Neural cell (in vitro differentiated cells): Measurements from ENCODE around the gene TADA2B. TPM values are rescaled to one million over a fixed set of nuclear protein-coding genes. Genes with fewer than 3 reads are reported as not detected.

ENCODE experiments used
- H2AFZ ChIP-seq: fragments of 200-600, 300-800 bp; sonication (generic), shearing (Covaris generic); 2 replicates; pipeline ENCODE4 v1.6.0; 2014; ENCODE audit warnings: low read depth, mild to moderate bottlenecking, antibody characterized with exemption, low read length, moderate library complexity
- H3F3A ChIP-seq: fragments of 200-600 bp; shearing (Covaris generic); 2 replicates; pipeline ENCODE4 v1.6.1; 2016; ENCODE audit warnings: mild to moderate bottlenecking, moderate library complexity, mixed read lengths, antibody characterized with exemption, low read length; ENCODE audit not compliant: insufficient read depth, poor library complexity, severe bottlenecking
- H3K27ac ChIP-seq: fragments of 200-600, 300-800 bp; sonication (generic), shearing (Covaris generic); 2 replicates; pipeline ENCODE4 v1.5.1; 2014; ENCODE audit warnings: mild to moderate bottlenecking, low read length, moderate library complexity
- H3K27me3 ChIP-seq: fragments of 300-800, 200-600 bp; sonication (generic), shearing (Covaris generic); 2 replicates; pipeline ENCODE4 v1.6.0; 2014; ENCODE audit warnings: mild to moderate bottlenecking, low read depth, low read length, moderate library complexity; ENCODE audit not compliant: insufficient read depth
- H3K36me3 ChIP-seq: fragments of 300-800, 200-600 bp; sonication (generic), shearing (Covaris generic); 2 replicates; pipeline ENCODE4 v1.5.1; 2014; ENCODE audit warnings: mild to moderate bottlenecking, antibody characterized with exemption, low read length, moderate library complexity; ENCODE audit not compliant: insufficient read depth
- H3K4me2 ChIP-seq: fragments of 300-800, 200-600 bp; sonication (generic), shearing (Covaris generic); 2 replicates; pipeline ENCODE4 v1.6.0; 2014; ENCODE audit warnings: mild to moderate bottlenecking, low read length
- H3K4me3 ChIP-seq: fragments of 300-800, 200-600 bp; sonication (generic), shearing (Covaris generic); 2 replicates; pipeline ENCODE4 v1.5.1; 2014; ENCODE audit warnings: mild to moderate bottlenecking, low read length, moderate library complexity
- H3K79me2 ChIP-seq: fragments of 200-600 bp; shearing (Covaris generic); replicated peaks from 2 replicates; pipeline ENCODE4 v1.6.0; 2014; ENCODE audit warnings: mild to moderate bottlenecking, low read length, moderate library complexity; ENCODE audit not compliant: insufficient read depth
- H3K9ac ChIP-seq: fragments of 300-800, 200-600 bp; sonication (generic), shearing (Covaris generic); 2 replicates; pipeline ENCODE4 v1.6.1; 2016; ENCODE audit warnings: mild to moderate bottlenecking, low read length, mixed read lengths
- H3K9me2 ChIP-seq: fragments of 200-600 bp; shearing (Covaris generic); 2 replicates; pipeline ENCODE4 v1.6.1; 2016; ENCODE audit warnings: mild to moderate bottlenecking, low read length, mixed read lengths; ENCODE audit not compliant: insufficient read depth
- H3K9me3 ChIP-seq: fragments of 200-600, 300-800 bp; sonication (generic), shearing (Covaris generic); 2 replicates; pipeline ENCODE4 v1.6.1; 2016; ENCODE audit warnings: mild to moderate bottlenecking, mixed run types, low read length, moderate library complexity, mixed read lengths
- H4K20me1 ChIP-seq: fragments of 200-600 bp; shearing (Covaris generic); 2 replicates; pipeline ENCODE4 v1.6.1; 2016; ENCODE audit warnings: mild to moderate bottlenecking, mixed run types; ENCODE audit not compliant: insufficient read depth
- EP300 ChIP-seq: fragments of 450-650 bp; conservative IDR thresholded peaks from 2 replicates; pipeline ENCODE4 v1.6.1; 2014; ENCODE audit warnings: antibody characterized with exemption, mild to moderate bottlenecking, moderate library complexity; ENCODE audit not compliant: poor library complexity, severe bottlenecking
- EZH2 ChIP-seq: fragments of 200-600, 300-800 bp; shearing (Covaris generic), sonication (generic); IDR thresholded peaks from 2 replicates; pipeline ENCODE4 v1.6.1; 2014; ENCODE audit warnings: antibody characterized with exemption, low read length, borderline replicate concordance, mild to moderate bottlenecking; ENCODE audit not compliant: insufficient read depth, poor library complexity, severe bottlenecking
- MXI1 ChIP-seq: fragments of 450-650 bp; conservative IDR thresholded peaks from 2 replicates; pipeline ENCODE4 v1.6.1; 2014; ENCODE audit warnings: antibody characterized with exemption, mild to moderate bottlenecking; ENCODE audit not compliant: poor library complexity, severe bottlenecking
- POLR2AphosphoS5 ChIP-seq: IDR thresholded peaks from 2 replicates; pipeline ENCODE4 v1.6.1; 2012
- RAD21 ChIP-seq: fragments of 450-650 bp; conservative IDR thresholded peaks from 2 replicates; pipeline ENCODE4 v1.6.1; 2014; ENCODE audit warnings: antibody characterized with exemption, mild to moderate bottlenecking, moderate library complexity
- SMC3 ChIP-seq: fragments of 450-650 bp; conservative IDR thresholded peaks from 2 replicates; pipeline ENCODE4 v1.6.1; 2014; ENCODE audit warnings: antibody characterized with exemption, mild to moderate bottlenecking, moderate library complexity; ENCODE audit not compliant: poor library complexity
- TAF1 ChIP-seq: IDR thresholded peaks from 2 replicates; pipeline ENCODE4 v1.6.1; 2012; ENCODE audit warnings: low read depth
- polyA plus RNA-seq: library from polyadenylated mRNA; depleted of rRNA; stranded (reverse); fragments of >200 nt; gene quantifications from 2 replicates; pipeline ENCODE4 v1.2.3, GENCODE V29; 2014
- TF ChIP-seq, protein P1 (sequence below): IDR thresholded peaks from 2 replicates; pipeline ENCODE4 v1.6.1; 2012; ENCODE audit warnings: borderline replicate concordance
- TF ChIP-seq, protein P2 (sequence below): fragments of 450-650 bp; IDR thresholded peaks from 2 replicates; pipeline ENCODE4 v1.5.1; 2014; ENCODE audit warnings: antibody characterized with exemption, mild to moderate bottlenecking, moderate library complexity; ENCODE audit not compliant: poor library complexity, severe bottlenecking

The TADA2B gene
- polyA plus RNA-seq, 1 donor from 2014 or later, result 13.9 TPM

DNA sequence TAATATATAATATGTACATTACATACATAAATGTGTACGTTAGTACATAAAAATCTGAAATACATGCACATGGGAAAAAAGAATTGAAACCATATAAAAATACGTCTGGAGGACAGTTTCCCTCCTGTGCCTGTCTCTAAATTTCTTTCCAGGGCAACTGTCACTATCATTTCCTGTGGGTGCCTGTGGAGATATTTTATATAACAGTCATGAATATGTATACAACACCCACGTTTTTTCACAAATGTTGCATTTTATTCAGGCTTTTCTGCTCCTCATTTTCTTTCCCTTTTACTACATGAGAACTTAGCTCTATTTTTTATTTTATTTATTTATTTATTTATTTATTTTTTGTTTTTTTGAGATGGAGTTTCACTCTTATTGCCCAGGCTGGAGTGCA is 48.9 kb downstream of the TADA2B start:
- no peak overlapping the region for H3K27ac ChIP-seq
- no peak overlapping the region for H2AFZ ChIP-seq
- H3K9ac ChIP-seq, result no peak overlapping the region
- H3K36me3 ChIP-seq, result no peaks in the 10 kb centered on the region
- TF ChIP-seq, protein P1, sequence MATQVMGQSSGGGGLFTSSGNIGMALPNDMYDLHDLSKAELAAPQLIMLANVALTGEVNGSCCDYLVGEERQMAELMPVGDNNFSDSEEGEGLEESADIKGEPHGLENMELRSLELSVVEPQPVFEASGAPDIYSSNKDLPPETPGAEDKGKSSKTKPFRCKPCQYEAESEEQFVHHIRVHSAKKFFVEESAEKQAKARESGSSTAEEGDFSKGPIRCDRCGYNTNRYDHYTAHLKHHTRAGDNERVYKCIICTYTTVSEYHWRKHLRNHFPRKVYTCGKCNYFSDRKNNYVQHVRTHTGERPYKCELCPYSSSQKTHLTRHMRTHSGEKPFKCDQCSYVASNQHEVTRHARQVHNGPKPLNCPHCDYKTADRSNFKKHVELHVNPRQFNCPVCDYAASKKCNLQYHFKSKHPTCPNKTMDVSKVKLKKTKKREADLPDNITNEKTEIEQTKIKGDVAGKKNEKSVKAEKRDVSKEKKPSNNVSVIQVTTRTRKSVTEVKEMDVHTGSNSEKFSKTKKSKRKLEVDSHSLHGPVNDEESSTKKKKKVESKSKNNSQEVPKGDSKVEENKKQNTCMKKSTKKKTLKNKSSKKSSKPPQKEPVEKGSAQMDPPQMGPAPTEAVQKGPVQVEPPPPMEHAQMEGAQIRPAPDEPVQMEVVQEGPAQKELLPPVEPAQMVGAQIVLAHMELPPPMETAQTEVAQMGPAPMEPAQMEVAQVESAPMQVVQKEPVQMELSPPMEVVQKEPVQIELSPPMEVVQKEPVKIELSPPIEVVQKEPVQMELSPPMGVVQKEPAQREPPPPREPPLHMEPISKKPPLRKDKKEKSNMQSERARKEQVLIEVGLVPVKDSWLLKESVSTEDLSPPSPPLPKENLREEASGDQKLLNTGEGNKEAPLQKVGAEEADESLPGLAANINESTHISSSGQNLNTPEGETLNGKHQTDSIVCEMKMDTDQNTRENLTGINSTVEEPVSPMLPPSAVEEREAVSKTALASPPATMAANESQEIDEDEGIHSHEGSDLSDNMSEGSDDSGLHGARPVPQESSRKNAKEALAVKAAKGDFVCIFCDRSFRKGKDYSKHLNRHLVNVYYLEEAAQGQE, result no peak
- TF ChIP-seq SMC3 (no peak), EZH2 (no peak), TAF1 (no peak), POLR2AphosphoS5 (no peak), RAD21 (no peak), MXI1 (no peak), EP300 (no peak)
- TF ChIP-seq, protein P2, sequence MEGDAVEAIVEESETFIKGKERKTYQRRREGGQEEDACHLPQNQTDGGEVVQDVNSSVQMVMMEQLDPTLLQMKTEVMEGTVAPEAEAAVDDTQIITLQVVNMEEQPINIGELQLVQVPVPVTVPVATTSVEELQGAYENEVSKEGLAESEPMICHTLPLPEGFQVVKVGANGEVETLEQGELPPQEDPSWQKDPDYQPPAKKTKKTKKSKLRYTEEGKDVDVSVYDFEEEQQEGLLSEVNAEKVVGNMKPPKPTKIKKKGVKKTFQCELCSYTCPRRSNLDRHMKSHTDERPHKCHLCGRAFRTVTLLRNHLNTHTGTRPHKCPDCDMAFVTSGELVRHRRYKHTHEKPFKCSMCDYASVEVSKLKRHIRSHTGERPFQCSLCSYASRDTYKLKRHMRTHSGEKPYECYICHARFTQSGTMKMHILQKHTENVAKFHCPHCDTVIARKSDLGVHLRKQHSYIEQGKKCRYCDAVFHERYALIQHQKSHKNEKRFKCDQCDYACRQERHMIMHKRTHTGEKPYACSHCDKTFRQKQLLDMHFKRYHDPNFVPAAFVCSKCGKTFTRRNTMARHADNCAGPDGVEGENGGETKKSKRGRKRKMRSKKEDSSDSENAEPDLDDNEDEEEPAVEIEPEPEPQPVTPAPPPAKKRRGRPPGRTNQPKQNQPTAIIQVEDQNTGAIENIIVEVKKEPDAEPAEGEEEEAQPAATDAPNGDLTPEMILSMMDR, result no peak
- no peaks in the 10 kb centered on the region for H3F3A ChIP-seq
- no peaks in the 10 kb centered on the region for H3K27me3 ChIP-seq
- no peaks in the 10 kb centered on the region for H3K9me3 ChIP-seq
- H3K9me2 ChIP-seq, result no peaks in the 10 kb centered on the region
- H3K4me3 ChIP-seq, result no peak overlapping the region
- H3K79me2 ChIP-seq, result no peaks in the 10 kb centered on the region
- H4K20me1 ChIP-seq, result no peaks in the 10 kb centered on the region
- no peak overlapping the region for H3K4me2 ChIP-seq

DNA sequence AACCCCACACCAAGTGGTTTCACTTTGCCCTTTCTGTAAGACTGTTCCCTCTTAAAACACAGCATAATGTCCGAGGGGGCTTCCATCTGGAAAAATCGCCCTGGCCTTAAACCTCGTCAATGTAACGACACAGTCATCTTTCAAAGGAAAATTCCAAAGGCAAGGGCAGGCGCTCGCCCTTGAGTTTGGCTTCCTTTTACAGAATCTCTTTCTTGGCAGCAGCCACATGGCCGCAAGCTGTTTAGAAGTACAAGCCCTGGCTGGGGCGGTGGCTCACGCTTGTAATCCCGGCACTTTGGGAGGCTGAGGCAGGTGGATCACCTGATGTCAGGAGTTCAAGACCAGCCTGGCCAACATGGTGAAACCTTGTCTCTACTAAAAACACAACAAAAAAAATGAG is 51.7 kb downstream of the TADA2B start:
- Histone ChIP-seq H3K9me3 (no peaks in the 10 kb centered on the region), H3K36me3 (no peaks in the 10 kb centered on the region), H3K79me2 (no peaks in the 10 kb centered on the region), H2AFZ (no peak overlapping the region), H4K20me1 (no peaks in the 10 kb centered on the region), H3K27ac (no peak overlapping the region), H3K27me3 (no peaks in the 10 kb centered on the region), H3K9ac (no peak overlapping the region), H3F3A (no peaks in the 10 kb centered on the region), H3K4me2 (no peak overlapping the region), H3K9me2 (no peaks in the 10 kb centered on the region), H3K4me3 (no peak overlapping the region)
- TF ChIP-seq EP300, result no peak
- TF ChIP-seq MXI1, result no peak
- TF ChIP-seq RAD21, result no peak
- TF ChIP-seq SMC3, result no peak
- TF ChIP-seq, protein P1, result no peak
- TF ChIP-seq POLR2AphosphoS5, result no peak
